ENCODE data around the gene FEZ2. TPM values are rescaled to one million over a fixed set of nuclear protein-coding genes. Genes with fewer than 3 reads are reported as not detected.

The FEZ2 gene
- total and polyA plus RNA-seq, 9 of the 15 experiments (the other 6 are each of a cell fraction or from before 2014, with no cell fraction given): 9.9 to 35.5 (median 20.1) TPM

- TF ChIP-seq ZMIZ1 (IDR thresholded peaks at IDR 0.05; ENCODE audit: low read depth in 2 of 2, low read length in 2 of 2) (no peak), ARID2 (IDR thresholded peaks at IDR 0.05) (no peak), MCM3 (IDR thresholded peaks at IDR 0.05) (no peak), MCM5 (IDR thresholded peaks at IDR 0.05; ENCODE audit: low read depth) (no peak), MTA1 (IDR thresholded peaks at IDR 0.05; ENCODE audit: borderline replicate concordance) (no peak), HMG20B (CRISPR knock-in tag; IDR thresholded peaks at IDR 0.05) (no peak), NELFE (IDR thresholded peaks at IDR 0.05; ENCODE audit: insufficient read depth, insufficient read length) (no peak), CTCFL (IDR thresholded peaks at IDR 0.05; ENCODE audit: borderline replicate concordance, insufficient read depth, low read depth, low read length, poor library complexity, severe bottlenecking) (no peak), CBX3 (IDR thresholded peaks at IDR 0.05; ENCODE audit: borderline replicate concordance in 1 of 2, low read length in 2 of 2) (no peak), ZNF347 (CRISPR knock-in tag; IDR thresholded peaks at IDR 0.05; ENCODE audit: low read depth) (no peak), ZNF507 (tag; conservative IDR thresholded peaks at IDR 0.05) (no peak)
- TF ChIP-seq, protein P1, sequence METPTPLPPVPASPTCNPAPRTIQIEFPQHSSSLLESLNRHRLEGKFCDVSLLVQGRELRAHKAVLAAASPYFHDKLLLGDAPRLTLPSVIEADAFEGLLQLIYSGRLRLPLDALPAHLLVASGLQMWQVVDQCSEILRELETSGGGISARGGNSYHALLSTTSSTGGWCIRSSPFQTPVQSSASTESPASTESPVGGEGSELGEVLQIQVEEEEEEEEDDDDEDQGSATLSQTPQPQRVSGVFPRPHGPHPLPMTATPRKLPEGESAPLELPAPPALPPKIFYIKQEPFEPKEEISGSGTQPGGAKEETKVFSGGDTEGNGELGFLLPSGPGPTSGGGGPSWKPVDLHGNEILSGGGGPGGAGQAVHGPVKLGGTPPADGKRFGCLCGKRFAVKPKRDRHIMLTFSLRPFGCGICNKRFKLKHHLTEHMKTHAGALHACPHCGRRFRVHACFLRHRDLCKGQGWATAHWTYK (CRISPR knock-in tag; IDR thresholded peaks at IDR 0.05): no peak
Observed at GRCh38 chr2:36606925-36607324, 9.0 kb upstream of the FEZ2 start (continued).

All from K562 (cell line).